ENCODE measurements around the gene EPHB1.
A peak's percentile ranks its signal among the peaks of the same experiment; 100 is the strongest.
"Not testable (repeated sequence)": the region's sequence is repeated elsewhere in the genome, so short reads cannot be mapped to it uniquely, and the experiment has no call there.

Gene EPHB1

DNA sequence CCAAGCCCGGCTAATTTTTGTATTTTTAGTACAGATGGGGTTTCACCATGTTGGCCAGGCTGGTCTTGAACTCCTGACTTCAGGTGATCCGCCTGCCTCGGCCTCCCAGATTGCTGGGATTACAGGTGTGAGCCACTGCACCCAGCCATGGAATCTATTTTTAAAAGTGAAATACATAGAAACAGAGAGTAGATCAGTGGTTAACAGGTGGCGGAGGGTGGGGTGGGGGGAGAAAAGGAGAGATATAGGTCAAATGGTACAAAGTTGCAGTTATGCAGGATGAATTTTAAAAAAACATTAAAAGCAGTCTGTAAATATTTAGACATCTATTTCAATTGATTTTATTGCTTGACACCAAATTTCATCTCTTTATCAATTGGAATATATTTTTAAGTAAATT lies 6.8 kb upstream of the EPHB1 start:
- not testable (repeated sequence) for DNase-seq

DNA sequence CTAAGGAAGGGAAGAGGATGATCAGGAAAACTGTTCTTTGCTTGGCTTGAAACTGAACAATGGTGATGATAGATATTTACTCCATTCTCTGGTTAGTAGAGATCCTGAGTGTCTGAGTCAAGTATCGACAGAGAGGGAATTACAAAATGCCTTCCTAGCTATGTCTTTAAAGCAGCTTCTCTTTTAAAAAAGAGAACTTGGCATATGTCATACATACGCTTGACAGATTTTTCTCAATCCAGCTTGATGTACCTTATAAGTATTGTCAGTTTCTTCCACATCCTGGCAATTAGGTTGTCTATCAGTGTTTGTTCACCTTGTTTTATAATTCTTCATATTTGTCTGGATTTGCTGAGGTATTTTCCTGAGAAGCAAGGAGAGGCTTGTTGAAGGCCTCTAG lies 5.0 kb upstream of the EPHB1 start:
- no peak for DNase-seq

DNA sequence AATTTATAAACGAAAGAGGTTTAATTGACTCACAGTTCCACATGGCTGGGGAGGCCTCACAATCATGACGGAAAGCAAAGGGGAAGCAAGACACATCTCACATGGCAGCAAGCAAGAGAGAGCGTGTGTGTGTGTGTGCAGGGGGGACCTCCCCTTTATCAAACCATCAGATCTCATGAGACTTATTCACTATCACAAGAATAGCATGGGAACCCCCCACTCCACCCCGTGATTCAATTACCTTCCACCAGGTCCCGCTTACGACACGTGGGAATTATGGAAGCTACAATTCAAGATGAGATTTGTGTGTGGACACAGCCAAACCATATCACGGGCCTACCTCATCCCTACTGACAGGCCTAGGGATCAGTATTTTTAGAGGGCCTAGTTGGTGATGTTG lies 3.1 kb upstream of the EPHB1 start:
- no peak for DNase-seq

DNA sequence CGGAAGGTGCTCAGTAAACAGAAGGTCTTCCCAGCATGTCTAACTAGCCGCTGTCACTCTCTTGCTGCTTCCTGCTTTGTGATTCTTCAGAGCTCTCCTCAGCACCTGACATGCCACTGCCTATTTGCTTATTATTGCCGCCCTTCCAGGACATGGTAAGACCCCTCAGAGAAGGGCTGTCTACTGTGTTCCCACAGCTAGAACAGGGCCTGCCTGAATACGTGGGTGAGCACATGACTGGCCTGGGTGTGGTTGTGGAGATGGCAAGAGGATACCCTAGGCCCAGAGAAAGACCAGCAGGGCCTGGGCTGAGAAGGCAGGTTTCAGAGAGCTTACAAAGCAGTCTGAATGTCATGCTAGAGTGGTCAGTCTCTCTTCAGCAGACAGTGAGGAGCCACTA lies 2.4 kb upstream of the EPHB1 start:
- no peak for DNase-seq

DNA sequence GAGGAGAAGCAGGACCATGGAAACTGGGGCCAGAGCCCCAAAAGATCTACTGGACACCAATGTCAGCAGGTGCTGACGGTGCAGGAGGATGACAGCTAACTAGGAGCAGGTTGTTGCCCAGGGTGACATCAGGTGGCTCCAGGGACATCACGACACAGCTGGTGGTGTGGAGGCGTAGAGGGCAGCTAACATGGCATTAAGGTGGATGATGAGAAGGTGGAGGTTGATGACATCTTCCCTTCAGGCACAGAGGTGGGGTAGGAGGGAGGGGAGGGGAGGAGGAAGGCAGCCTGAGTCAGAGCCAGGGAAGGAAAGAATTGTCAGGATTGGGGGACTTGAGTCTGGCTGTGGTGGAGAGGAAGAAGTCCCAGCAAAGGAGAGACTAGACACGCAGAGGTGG lies 1.5 kb upstream of the EPHB1 start:
- DNase-seq, result no peak

DNA sequence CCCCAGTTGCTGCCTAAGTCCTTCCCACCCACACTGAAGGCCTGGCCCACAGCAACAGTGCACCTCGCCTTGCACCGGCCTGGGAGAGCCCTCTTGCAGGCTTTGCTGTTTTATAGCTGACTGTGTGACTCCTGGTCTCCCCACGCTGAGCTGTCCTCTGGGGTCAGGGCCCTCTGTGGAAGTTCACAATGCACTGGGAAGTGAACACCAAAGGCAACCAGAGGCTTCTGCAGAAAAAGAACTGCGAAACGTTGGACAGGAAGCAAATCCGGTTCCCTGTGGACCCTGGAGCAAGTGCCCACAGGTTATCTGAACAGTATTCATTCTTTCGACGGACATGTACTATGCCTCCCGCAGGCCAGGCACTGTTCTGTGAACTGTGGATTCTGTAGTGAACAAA lies 737 bp upstream of the EPHB1 start:
- no peak for DNase-seq

DNA sequence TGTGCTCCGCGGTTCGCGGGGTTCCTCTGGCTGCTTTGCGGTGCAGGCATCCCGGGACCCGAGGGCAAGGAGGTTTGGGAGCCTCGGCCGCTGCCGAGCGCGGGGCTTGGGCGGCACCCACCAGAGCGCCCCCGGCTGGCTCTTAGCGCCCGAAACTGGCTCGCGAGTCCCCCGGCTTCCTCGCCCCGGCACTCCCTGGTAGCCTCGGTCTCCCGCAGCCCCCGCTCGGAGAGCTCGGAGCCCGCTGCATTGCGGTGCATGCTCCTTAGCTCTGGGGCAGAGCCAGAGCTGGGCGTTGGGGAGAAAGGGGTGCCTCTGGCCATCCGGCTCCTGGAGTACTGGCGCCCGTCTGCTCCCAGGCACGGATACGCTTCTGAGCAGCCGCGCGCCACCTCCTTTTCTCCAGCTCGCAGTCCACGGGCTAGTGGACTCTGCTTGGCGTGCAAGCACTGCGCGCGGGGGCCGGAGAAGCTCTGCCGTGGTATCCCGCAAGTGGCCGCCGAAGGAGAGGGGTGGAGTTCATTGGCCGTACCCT lies 753 bp downstream of the EPHB1 start:
- DNase-seq, result no peak

DNA sequence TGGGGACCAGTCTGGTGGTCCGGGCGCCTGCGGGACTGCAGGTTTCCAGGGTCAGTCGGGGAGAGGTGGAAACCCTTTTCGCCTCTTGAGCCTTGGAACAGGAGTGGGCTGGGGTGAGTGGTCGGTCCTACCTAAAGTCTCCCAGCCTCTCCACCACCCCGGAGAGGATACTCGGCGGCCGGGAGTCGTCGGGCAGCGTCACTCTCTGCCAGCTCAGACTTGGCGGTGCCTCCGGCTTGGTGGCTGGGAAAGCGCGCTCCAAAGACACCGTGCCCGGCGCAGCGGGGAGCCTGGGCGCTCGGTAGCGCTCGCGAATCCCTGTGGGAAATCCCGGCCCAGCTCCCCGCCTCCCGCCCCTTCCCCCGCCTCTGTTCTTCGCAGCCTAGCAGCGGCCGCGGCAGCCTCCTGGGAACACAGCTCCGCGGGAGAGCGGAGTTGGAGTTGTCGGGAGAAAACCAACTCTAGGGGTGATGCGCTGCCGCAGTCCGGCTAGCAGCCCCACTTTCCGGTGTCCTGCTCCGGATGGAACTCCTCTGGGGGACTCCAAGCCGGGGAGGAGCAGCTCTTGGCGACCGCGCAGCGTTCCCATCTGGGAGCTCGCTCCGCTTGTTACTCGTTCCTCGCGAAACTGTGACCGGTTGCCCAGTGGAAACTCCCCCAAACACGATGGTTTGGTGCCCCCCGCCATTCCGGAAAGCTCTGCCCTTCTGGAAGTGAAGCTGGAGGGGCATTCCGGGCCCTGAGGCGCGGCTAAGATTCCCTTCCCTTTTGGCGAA lies 1.4 kb downstream of the EPHB1 start:
- no peak for DNase-seq

DNA sequence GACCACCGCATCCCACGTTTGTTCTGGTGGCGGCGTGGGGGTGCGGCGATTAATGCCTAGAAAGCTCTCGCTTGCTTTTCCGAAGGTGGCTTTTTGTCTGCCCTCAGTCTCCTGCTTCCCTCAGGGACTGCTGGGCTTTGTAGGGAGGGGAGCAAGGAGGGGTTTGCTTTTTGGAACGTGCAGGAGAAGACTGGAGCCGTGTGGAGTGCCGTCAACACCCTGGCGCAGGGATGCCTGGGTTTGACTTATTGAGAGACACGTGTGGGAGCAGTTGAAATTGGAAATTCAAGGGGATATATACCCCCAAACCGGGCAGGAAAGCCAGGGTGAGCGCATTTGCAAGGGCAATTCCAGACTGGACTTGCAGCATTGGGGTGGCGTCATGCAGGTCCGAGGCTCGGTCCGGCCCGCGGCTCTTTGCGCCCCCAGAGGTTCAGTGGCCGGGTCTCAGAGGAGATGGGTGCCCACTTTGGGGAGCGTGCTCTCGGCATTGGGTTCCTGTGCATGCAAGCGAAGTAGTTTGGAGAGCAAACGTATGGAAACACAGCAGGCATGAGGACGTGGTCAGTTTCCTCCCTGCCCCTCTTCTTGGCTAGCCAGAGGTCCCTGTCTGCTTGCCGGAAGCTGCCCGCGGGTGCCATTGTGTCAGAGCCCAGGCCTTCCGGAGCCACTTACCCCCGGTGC lies 2.1 kb downstream of the EPHB1 start:
- no peak for DNase-seq

DNA sequence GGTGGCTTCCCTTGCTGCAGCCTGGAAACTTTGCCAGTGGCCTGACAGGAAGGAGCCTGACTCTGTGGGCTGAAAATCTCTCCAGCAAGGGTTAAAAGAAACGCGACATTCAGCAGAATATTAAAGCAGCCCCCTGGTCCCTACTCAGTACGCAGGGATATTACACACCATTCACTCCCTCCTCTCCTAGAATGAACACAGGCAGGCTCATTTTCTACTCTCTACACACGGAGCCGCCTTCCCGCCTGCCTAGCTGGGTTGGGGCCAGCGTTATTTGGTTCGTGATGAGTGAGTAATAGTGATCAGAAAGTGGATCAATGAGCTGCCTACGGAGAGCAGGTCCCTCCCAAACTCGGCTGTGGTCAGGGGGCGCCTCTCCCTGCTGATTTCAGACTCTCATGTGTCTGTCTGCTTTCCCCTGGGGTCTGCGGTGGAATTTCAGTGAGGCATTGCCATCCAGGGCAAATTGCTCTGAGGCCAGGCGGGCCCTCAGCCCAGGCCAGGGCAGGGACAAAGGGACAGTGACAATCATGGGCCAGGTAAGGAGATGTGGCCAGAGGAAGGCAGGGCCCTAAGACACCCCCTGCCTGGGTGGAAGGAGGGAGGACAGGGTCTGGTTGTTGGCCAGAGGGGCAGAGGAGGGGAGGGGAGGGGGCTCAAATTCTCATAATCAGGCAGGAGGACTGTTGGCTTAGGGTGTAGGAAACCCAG lies 2.8 kb downstream of the EPHB1 start:
- no peak for DNase-seq

DNA sequence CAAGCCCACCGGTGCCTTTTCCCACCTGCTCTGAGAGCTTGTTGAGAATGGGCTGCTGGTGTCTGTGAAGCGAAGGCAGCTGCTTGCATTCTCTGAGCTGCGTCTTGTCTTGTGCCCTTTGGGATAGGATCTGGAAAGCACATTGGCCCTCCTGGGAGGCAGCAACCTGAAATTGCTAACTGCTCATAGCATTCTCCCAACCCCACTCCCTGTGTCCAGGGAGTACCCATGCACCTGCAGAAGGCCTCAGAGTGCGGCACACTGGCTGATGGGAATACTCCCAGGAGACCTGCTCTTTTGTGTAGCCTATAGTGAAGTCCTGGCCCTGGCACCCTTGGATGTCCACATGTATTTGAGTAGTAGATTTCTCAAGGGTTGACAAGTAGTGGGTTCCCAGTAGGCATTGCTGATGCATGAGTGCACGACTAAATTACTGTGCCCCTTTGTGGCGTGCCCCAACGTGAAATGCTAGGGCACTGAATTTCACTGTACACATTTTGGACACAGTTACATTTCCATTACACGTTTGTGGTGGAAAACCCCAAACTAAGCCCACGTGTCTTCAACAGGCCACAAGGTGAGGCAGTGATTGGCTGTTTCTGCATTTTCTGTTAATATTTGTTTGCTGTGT lies 3.7 kb downstream of the EPHB1 start:
- DNase-seq, result no peak

DNA sequence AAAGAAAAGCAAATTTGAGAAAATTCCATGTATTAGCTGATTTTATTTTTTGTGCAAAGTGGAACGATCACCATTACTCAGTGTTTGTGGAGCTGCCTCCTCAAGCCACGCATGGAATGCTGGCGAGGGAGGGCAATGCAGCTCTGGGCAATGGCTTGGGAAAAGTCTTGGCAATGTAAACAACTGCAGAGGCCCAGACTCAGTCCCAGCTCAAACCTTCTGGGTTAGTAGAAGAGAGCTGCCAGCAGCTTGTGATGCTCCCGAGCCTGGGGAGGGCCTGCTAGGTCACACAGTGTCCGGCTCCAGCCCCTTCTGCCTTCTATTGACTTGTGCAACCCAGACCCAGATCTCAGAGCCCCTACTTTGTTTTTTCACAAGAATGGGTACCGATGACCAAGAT lies 4.3 kb downstream of the EPHB1 start:
- DNase-seq, result no peak

DNA sequence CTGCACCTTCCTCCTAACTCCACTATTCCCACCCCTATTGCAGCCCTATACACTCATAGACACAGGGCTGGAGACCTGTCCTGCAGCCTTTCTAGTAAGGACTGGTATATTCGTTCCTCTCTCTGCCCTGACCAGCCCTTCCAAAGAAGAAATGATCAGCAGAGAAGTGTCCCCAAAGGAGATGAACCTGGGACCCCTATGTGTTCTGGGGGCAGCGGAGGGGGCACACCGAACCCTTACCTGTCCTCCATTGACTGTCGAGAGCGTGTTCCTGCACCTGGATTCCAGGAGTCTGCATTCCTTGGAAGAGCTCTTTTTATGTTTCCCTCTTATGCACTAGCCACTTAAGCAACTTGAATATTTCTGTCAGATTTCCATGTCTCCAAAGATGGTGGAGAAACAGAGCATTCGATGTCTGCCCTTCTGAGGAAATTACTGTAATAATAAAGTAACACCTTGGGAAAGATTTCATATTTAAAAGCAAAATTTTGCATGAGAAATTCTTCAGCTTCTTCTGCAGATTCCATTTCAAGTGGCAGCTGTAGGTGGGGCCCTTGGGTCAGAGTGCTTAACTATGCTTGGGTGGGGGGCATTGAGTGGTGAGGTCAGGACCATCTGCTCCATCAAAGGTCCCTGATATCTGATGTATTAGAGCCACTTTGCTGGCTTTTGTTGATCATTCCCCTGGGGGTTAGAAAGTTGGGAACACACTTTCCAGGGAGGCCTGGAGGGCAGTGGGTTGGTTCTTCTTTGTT lies 6.3 kb downstream of the EPHB1 start:
- no peak for DNase-seq

DNA sequence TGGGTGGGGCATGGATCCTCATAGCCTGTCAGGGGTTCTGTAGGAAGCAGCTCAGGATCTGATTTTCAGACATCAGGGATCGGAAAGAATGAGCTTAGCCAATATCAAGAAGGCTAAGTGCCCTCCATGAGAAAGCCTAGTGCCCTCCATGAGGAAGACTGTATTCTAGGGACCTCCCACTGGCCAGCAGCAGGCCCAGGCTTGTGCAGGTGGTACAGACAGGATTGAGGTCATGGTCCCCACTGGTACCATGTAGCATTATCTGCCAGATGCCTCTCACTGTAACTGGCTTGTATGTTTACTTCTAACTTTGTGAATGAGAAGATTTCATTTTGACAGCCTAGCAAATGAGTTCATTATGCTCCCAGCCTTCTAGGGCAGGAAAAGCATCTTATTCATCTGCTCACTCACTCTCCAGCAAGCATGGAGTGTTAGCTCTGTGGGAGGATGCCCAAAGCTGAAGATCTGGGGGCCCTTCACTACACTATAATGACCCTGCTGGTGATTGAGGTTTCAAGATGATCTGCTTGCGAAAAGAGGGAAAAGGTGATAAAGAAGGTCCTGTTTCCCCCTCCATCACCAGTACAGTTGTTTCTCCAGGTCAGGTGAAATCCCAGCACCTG lies 7.5 kb downstream of the EPHB1 start:
- DNase-seq, result no peak

DNA sequence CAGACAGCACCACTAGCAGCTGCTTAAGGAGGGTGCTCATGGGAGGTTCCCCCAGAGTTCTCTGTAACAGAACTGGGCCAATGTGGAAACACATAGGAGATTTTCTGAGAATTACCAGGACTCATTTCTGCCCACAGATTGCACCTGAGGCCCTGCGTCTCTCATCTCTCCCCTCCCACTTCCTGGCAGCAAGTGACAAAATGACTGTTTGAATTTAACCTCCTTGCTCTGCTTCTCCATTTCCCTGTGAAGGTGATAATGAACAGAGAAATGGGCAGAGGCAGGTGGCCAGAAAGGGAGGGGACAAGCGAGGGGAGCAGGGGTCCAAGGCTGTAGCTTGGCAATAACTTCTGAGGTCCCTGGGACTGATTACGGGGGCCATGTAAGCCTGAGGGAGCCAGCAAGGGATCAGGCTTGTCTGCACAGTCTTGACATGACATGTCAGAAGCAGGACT lies 8.0 kb downstream of the EPHB1 start:
- no peak for DNase-seq

DNA sequence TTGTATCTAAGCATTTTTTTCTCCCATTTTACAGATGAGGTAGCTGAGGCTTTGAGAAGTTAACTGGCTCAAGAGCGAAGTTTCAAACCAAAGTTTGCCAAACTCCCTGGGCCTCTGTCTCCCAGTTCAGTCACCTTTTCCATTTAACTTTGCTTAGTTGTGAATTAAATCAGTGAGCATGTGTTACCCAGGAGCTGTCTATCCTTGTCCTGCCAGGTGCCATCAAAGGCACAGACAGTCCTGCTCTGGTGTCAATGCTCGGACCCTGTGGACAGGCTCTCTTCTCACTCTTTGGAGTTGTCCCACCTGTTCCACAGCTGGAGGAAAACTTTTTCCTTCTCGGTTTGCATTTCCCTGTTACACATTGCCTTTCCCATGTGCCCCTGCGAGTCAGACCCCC lies 8.6 kb downstream of the EPHB1 start:
- no peak for DNase-seq

DNA sequence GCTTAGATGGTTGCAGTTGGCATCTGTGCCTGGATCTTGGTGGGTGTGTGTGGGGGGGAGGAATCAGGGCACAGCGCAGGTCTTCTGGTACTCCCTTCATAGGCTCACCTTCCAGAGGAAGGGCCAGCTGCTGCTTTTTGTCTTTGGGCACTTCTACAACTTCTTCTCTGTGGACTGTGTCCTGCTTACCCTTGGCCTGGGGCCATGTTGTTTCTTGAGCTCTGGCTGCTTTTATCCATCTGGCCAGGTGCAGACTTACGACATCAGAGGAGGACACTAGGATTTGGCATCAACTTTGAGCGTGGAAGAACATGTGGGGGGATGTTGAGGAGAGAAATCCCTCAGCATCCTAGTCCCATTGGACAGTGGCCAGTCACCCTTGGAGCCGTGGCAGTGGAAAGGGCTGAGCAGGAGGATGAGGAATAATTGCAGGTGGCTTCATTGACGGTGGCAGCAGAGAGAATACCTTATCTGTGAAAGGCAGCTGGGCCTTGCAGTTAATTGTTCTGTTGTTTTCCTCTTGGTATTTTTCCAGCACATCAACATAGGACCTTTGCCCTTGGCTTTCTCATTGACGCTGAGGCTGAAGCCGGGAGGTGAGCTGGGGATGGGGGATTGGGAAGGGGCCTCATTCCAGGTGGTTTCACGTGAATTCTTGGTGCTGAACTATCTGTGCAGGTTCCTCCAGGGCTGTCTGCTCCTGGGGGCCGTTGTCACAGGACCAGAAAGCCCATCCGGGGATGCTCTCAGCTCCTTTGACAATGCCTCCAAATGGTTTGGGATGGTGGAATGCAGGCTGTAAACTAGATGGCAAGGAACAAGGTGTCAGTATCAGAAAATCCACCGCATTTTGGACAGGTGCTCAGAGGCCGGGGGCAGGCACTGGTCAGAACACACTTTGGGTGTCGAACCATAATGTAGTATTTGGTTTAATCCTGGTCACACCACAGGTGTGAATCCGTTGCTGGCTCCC lies 9.7 kb downstream of the EPHB1 start:
- DNase-seq, result no peak

DNA sequence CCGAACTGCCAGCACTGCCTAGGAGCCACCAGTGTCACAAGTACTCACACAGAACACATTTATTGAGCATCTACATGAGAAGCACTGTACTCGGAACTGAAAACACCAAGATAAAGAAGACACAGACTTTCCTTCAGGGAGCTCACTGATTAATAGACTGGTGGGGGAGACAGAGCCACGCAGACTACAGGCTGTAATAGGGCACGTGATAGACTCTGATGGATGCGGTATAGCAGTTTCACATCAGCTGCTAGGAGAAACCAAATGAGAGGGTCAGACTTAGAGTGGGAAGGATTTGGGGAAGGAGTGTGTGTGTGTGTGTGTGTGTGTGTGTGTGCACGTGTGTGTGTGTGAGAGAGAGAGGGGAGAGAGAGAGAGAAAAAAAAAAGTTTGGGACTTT lies 12.1 kb downstream of the EPHB1 start:
- DNase-seq, result no peak

DNA sequence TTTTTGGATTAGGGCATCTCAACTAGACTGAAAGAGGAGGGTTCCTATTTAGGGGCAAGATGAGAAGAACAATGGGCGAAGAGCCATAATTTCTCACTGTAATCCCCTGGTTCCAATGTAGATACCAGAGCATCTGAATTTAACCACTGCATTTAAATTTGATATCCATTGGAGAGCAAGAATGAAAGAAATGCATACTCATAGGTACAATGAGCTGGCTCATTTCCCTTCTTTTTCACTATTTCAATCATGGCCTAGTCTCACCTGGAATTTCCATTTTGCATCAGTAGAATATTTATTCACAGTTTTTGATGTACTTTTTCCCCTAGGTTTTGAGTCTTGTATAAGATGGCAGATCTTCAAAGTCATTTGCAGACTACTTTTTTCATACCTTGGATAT lies 13.8 kb downstream of the EPHB1 start:
- DNase-seq, result no peak

DNA sequence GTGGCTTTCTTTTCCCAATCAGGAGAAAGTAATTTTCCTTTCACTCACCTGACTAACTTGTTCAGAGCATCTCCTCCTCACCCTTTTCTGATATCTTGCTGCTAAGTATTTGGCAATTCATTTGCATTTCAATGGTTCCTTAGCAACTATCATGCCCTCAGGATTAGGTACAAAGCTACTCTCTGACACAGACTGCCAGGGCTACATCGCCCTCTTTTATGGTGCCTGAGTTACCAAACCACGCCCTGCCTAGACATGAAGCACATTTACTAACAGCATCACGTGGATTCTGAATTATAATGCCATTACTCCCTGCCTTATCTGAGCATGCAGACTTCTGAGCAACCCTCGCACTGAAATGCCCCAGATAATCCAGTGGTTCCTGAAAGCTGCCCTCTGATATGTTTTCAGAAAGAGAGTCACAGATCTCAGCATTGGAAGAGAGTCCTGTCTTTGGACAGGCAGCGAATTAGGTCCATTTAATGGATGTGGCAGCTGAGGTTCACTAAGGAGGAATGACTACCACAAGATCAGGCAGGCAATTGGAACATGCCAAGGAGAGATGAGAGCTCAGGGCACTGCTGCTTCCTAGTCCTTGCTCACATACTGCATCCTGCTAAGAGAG lies 14.5 kb downstream of the EPHB1 start:
- peak; percentile 89 for DNase-seq
